GM18505 (cell line): ENCODE measurements around the gene LAP3.
"Not testable (repeated sequence)": the region's sequence is repeated elsewhere in the genome, so short reads cannot be mapped to it uniquely, and the experiment has no call there.

ENCODE experiments used
- ATAC-seq: cut with Tn5 transposase; IDR thresholded peaks from one replicate; pipeline ENCODE4 v1.9.1; 2021; ENCODE audit not compliant: unreplicated experiment
- POLR2A ChIP-seq: IDR thresholded peaks from 4 replicates; pipeline ENCODE4 v1.6.1; 2011; ENCODE audit warnings: borderline replicate concordance; ENCODE audit not compliant: insufficient read depth, insufficient read length; ENCODE audit errors: extremely low read depth

LAP3 gene

GRCh38 chr4:17576932-17577664 lies at the start of gene LAP3:
LAP3 (plus strand) TSS chr4:17577198; CDS start chr4:17577466, 268 bp downstream.
- ATAC-seq, result peak; percentile 90
- peak; percentile 99 for TF ChIP-seq POLR2A

DNA sequence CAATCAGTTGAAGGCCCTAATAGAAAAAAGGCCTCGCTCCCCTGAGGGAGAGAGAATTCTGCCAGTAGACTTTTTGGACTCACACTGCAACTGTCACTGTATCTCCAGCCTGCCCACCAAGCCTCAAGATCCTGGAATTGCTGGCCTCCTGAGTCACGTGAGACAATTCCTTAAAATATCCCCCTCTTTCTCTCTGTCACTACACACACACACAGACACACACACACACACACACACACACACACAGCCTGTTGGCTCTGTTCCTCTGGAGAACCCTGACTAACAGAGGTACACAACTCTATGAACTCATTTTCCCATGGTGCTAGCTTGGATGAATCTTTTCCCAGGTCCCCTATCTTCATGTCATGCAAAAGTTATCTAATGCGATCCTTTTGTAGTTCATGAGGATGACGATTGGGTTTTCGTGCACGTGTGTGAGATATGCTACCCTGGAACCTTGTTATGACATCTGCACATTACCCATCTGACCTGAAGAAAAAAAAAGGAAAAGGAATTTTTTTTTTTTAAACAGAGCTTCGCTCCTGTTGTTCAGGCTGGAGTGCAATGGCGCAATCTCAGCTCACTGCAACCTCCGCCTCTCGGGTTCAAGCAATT lies 48.3 kb upstream of the LAP3 start:
- no peak for TF ChIP-seq POLR2A
- no peak for ATAC-seq

DNA sequence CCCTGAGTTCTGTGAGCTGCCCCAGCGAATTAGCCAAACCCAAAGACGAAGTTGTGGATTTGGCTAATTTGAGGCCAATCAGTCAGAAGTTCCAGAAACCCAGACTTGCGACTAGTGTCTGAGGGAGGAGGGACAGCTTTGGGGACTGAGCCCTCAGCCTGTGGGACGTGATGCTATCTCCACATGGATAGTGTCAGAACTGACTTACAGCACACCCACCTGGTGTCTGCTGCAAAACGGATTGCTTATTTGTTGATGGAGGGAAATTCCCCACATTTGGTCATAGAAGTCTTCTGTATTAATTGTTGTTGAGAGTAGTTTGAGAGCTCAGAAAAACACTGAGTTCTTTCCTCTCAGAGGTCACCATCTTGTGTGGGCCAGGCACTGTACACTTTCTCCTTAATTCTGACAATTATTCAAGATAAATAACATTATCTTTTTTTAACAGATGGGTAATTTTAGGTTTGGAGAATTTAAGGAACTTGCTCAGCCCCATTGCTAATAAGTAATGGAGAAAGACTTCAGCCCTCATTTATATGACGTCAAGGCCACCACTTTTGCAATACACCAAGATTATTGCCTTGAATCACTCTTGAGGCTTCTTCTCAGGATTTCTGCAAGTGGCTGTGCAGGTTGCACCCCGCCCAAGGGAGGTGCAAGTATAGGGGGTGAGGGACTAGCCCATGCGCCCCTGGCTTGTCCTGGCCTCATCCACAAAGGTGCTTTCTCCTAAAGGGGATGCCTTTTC lies 45.3 kb upstream of the LAP3 start:
- ATAC-seq, result no peak

GRCh38 chr4:17534705-17535104 lies 42.3 kb upstream of the LAP3 start:
- no peak for ATAC-seq
- TF ChIP-seq POLR2A, result no peak

More for the DNA sequence above, 45.3 kb upstream of the LAP3 start:
- TF ChIP-seq POLR2A, result no peak

DNA sequence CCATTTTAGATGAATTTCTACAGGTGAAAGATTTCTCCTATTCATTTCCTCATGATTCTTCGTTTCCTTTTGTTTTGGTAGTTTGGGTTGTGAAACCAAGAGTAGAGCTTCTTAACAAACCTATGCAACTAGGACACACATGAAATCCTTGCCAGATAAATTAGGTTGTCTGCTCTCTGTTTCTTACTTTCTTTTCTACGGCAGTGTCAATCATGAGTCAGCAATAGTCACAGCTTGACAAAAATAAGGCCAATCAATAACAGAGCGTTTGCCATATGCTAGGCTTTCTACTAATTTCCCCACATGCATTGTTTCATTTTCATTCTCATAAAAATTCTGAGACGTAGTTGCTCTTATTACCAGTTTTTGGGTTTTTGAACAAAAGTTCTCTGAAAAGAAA lies 41.8 kb upstream of the LAP3 start:
- TF ChIP-seq POLR2A, result no peak
- no peak for ATAC-seq

DNA sequence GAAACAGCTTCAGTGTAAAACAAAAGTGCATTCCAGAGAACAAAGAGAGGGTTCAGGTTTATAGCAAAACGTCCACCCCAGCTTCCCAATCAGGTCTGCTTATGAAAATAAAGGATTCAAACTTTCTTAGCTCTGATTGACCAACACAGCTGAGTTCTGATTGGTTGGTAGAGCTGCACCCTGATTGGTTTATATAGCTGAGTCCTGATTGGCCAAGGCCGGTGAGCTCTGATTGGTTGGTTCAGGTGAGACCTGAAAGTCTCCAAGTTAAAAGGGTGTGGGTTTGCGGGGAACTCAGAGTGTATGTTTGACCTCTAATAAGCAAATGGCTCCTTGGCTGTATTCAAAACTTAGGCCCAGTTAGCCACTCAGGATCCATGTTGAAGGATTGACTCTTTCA lies 41.1 kb upstream of the LAP3 start:
- TF ChIP-seq POLR2A, result no peak
- no peak for ATAC-seq

DNA sequence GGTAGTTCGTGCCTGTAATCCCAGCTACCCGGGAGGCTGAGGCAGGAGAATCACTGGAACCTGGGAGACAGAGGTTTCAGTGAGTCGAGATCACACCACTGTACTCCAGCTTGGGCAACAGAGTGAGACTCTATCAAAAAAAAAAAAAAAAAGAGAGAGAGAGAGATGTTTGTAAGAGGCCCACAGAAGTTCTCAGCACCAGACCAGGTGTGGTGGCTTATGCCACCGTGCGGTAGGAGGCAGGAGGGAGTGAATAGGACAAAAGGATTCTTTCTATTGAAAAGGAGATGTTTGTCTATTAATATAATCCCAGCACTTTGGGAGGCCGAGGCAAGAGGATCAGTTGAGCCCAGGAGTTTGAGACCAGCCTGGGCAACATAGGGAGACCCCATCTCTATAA lies 39.9 kb upstream of the LAP3 start:
- ATAC-seq, result not testable (repeated sequence)

- no peak for ATAC-seq
- no peak for TF ChIP-seq POLR2A
Observed at GRCh38 chr4:17544205-17544604, 32.8 kb upstream of the LAP3 start.

- TF ChIP-seq POLR2A, result no peak
- ATAC-seq, result no peak
Observed at GRCh38 chr4:17544831-17545234, 32.2 kb upstream of the LAP3 start.

DNA sequence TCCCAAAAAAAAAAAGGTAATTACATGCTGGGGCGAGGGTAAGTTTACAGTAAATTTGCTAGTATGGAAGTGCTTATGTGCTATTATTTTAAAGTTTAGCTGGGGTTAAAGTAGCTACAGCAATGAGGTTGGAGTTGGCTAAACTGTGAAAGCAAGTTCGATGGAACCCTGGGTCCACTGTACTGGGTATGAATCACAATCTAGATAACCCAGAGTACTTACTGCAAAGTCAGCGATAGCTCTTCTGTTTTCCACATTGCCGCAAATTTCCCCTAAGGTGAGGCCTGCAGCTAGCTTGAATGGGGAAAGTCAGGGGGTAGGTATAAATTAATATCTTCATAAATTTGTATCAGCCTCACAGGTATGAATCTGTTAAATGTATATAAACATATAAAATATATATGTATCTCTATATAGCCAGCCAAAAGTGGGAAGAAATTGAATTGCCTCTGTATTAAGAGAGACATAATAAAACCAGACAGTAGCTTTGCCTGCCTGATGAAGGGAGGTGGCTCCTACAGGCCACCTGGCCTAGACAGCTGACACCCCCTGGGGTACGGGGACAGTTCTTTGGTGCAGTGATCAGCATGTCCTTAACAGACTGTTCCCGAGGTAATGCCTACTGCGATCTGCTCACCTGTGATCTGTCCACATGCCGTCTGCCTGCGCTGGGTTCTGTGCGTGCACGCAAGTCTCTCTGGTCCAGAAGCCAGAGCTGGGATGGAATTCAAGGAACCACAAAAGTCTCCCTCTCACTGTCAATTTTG lies 31.4 kb upstream of the LAP3 start:
- no peak for ATAC-seq
- no peak for TF ChIP-seq POLR2A

DNA sequence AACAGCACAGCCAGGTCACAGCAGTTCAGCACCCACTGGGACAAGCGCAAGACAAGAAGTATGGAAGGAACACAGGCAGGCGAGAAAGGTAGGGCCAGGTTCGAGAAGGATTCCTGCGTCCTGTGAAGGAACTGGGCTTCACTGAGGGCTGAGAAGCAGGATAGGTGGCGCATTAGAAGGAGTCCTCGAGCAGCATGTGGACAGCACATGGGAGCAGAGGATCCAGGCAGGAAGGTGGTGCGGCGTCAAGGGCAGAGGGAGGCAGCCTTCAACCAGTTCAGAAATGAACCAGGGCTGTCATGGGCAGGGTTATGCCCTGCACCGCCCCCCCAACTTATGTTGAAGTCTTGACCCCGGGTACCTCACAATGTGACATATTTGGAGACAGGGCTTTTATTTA lies 30.8 kb upstream of the LAP3 start:
- no peak for TF ChIP-seq POLR2A
- no peak for ATAC-seq

DNA sequence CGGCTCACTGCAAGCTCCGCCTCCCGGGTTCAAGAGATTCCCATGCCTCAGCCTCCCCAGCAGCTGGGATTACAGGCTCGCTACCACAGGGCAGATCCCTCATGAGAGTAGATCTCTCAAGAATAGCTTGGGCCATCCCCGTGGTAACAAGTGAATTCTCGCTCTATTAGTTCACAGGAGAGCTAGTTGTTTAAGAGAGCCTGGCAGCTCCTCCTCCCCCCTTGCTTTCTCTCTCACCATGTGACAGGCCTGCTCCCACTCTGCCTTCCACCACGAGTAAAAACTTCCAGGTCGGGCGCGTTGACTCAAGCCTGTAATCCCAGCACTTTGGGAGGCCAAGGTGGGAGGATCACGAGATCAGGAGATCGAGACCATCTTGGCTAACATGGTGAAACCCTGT lies 30.3 kb upstream of the LAP3 start:
- TF ChIP-seq POLR2A, result no peak
- ATAC-seq, result no peak

DNA sequence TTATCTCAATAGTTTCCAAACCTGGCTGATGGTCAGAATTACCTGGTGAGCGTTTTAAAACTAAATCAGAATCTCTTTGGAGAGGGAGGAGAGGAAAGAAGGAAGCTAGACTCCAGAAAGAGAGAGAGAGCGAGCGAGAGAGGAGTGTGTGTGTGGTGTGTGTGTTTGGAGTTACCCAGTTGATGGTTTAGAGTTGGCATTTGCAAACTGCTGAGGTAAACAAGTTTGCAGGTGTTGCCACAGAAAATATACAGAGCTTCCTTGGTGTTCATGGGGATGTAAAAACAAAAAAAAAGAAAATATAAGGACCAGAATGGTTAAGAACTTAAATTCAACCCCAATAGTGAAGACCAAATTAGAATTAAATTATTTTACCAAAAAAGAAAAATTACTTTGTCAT lies 26.4 kb upstream of the LAP3 start:
- no peak for ATAC-seq
- TF ChIP-seq POLR2A, result no peak
